Ammon's horn (tissue), 1 donor: ENCODE data around the gene ARHGAP10.
A peak's percentile ranks its signal among the peaks of the same experiment; 100 is the strongest.

Experiments
- DNase-seq: peaks from one replicate; pipeline ENCODE4 v3.0.0-alpha.2; 2016; ENCODE audit warnings: low spot score

Gene ARHGAP10

GRCh38 chr4:147825451-147826287 is 93.8 kb downstream of the ARHGAP10 start:
- DNase-seq: no peak

GRCh38 chr4:147826288-147826646 is 94.4 kb downstream of the ARHGAP10 start:
- no peak for DNase-seq

GRCh38 chr4:147828331-147828905 is 96.5 kb downstream of the ARHGAP10 start:
- no peak for DNase-seq

- no peak for DNase-seq
Observed at GRCh38 chr4:147829401-147830101, 97.7 kb downstream of the ARHGAP10 start.

GRCh38 chr4:147830102-147830463 is 98.2 kb downstream of the ARHGAP10 start:
- DNase-seq: no peak

GRCh38 chr4:147830987-147831386 is 99.1 kb downstream of the ARHGAP10 start:
- no peak for DNase-seq

GRCh38 chr4:147831551-147832171 is 99.8 kb downstream of the ARHGAP10 start:
- DNase-seq: no peak

GRCh38 chr4:147833254-147833653 is 101.4 kb downstream of the ARHGAP10 start:
- no peak for DNase-seq

- no peak for DNase-seq
Observed at GRCh38 chr4:147833741-147834140, 101.9 kb downstream of the ARHGAP10 start.

- no peak for DNase-seq
Observed at GRCh38 chr4:147834480-147834879, 102.6 kb downstream of the ARHGAP10 start.

GRCh38 chr4:147836807-147837206 is 104.9 kb downstream of the ARHGAP10 start:
- DNase-seq: no peak

GRCh38 chr4:147837435-147837834 is 105.5 kb downstream of the ARHGAP10 start:
- no peak for DNase-seq

GRCh38 chr4:147837854-147838253 is 106.0 kb downstream of the ARHGAP10 start:
- no peak for DNase-seq

- DNase-seq: no peak
Observed at GRCh38 chr4:147839200-147839599, 107.3 kb downstream of the ARHGAP10 start.

- no peak for DNase-seq
Observed at GRCh38 chr4:147839663-147840062, 107.8 kb downstream of the ARHGAP10 start.

- DNase-seq: no peak
Observed at GRCh38 chr4:147840838-147841738, 109.2 kb downstream of the ARHGAP10 start.

GRCh38 chr4:147842573-147842972 is 110.7 kb downstream of the ARHGAP10 start:
- DNase-seq: peak; percentile 32

GRCh38 chr4:147843162-147843561 is 111.3 kb downstream of the ARHGAP10 start:
- no peak for DNase-seq

- no peak for DNase-seq
Observed at GRCh38 chr4:147844781-147845180, 112.9 kb downstream of the ARHGAP10 start.

GRCh38 chr4:147846318-147847155 is 114.6 kb downstream of the ARHGAP10 start:
- no peak for DNase-seq
